HG03342 (cell line): ENCODE data around the gene LARP4.
"Not testable (repeated sequence)": the region's sequence is repeated elsewhere in the genome, so short reads cannot be mapped to it uniquely, and the experiment has no call there.

ENCODE experiments used
- ATAC-seq: cut with Tn5 transposase; IDR thresholded peaks from one replicate; pipeline ENCODE4 v1.9.1; 2021; ENCODE audit warnings: mild to moderate bottlenecking, moderate library complexity; ENCODE audit not compliant: unreplicated experiment

LARP4 gene

DNA sequence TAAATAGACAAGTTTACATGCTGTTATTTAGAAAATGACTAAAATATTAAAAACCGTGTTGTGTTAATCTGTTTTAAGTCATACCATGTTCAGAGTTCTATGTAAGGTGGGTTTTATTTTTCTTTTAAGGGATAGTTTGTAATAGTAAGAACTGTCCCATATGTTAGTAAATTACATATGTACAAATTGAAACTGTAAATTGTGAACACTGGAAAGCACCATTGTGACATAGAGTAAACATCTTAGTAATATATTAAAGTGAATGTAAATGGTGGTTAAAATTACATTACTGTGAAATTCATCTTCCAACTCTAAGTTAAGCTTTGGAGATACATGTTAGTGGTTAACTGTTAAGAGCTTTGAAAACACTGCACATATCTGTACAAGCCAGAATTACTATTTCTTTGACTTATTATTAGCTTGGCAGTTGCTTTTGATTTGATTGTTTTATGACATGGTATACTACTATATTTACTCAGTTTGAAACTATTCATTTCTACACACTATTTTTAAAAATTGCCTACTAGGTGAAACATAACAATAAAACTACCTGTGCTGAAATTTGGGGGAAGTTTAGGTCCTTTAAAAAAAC, 76.7 kb downstream of the LARP4 start:
- ATAC-seq, result no peak

GRCh38 chr12:50482571-50482970, 81.9 kb downstream of the LARP4 start:
- no peak for ATAC-seq

DNA sequence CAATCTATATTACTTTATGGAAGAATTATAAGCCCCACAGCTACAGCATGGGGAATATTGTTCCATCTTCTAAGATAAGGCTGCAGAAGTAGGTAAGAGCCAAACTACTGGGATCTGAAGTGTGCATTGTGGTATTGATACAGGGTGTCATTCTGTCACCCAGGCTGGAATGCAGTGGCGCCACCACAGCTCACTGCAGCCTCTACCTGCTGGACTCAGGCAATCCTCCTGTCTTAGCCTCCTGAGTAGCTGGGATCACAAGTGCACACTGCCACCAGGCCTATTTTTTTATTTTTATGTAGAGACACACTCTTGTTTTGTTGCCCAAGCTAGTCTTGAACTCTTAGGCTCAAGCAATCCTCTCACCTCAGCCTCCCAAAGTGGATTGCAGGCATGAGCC, 82.8 kb downstream of the LARP4 start:
- ATAC-seq, result no peak

DNA sequence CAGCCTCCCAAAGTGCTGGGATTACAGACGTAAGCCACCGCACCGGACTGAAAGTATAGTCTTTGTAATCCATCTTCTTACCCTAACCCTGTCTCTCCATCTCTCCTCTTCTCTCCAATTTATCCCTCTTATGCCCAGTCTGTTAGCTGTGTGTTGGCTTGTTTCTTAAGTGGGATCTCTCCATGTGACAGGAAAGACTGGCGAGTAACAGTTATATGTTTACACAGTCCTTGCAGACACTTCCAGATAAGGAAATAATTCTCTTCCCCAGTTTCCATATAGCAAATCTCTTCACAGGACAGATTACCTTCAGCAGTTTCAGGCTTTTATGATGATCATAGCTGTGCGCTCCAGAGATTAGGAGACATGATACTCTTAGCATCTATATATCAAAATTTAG, 88.1 kb downstream of the LARP4 start:
- ATAC-seq, result no peak

GRCh38 chr12:50498119-50498518, 97.4 kb downstream of the LARP4 start:
- ATAC-seq, result not testable (repeated sequence)

GRCh38 chr12:50504798-50505674, 104.4 kb downstream of the LARP4 start, which contains the start of gene DIP2B:
Gene DIP2B, plus strand, starts transcription at chr12:50504985. Its CDS starts 156 bp downstream, at chr12:50505141.
- peak; percentile 80 for ATAC-seq

DNA sequence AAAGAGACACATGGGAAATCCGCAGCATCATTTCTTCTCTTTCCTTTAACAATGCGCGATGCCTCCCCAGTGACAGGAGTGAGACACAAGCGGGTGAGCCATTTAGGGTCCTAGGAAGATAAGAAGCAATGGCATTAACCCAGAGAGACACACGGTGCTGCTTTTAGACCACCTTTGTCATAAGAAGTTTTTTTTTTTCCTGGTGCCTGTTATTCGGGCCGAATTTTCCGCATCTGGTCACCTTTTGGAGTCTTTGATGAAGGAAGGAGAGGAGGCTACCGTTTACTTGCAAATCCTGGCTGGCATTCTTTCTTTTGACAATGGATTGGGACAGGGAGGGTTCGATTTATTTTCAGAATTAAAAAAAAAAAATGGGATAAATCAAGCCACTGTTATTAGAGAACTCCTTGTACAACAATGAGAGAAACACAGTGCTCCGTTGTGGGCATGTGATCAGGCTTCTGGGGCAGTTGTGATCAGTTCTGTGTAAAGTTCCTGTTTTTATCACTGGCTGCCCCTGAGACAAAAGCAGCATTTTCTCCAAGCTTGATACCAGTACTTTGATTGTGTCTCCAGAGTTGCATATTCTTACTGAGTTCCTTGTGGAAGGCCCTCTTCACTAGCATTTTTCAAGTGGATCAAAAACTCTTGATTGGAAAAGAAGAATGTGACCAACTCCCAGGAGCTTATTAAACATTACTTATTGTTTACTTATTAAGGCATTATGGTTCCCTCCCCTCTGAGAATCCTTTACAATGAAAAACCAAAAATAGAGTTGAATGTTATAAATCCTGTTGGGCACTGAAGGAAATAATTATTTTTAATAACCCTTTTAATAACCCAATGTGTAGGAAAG, 105.2 kb downstream of the LARP4 start:
- ATAC-seq, result no peak

GRCh38 chr12:50506753-50507473, 106.2 kb downstream of the LARP4 start:
- no peak for ATAC-seq

GRCh38 chr12:50507474-50507838, 106.8 kb downstream of the LARP4 start:
- ATAC-seq, result no peak

DNA sequence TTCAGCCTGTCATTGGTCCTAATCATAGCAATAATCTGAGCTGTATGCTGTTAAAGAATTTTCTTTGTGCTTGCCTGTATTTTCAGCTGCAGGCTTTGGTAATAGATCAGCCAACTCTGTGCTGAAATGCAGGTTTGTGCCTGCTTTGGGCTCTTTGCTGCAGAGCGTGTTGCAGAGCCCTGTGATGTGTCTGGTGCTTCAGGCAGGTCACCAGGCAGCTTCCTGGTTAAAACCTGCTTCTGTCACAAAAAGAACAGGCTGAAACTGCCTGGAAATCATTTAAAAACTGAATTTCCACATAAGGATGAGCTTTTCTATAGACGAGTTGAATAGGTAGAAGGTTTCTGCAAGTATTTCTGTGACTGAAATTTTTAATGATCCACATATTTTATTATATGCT, 107.2 kb downstream of the LARP4 start:
- ATAC-seq, result no peak

DNA sequence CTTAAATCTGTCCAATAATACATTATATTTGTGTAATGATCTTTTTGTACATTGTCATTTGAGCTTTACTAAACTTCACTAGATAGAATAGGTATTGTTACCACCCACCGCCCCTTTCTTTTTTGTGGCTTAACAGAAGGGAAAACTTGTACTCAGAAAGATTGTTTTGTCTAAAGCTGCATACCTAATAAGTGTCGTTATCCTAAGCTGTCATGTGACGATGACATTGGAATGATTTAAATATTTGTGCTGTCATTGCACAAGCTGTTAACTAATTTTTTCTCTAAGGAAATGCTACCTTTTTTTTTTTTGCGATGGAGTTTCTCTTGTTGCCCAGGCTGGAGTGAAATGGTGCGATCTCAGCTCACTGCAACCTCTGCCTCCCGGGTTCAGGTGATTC, 107.7 kb downstream of the LARP4 start:
- ATAC-seq, result no peak

DNA sequence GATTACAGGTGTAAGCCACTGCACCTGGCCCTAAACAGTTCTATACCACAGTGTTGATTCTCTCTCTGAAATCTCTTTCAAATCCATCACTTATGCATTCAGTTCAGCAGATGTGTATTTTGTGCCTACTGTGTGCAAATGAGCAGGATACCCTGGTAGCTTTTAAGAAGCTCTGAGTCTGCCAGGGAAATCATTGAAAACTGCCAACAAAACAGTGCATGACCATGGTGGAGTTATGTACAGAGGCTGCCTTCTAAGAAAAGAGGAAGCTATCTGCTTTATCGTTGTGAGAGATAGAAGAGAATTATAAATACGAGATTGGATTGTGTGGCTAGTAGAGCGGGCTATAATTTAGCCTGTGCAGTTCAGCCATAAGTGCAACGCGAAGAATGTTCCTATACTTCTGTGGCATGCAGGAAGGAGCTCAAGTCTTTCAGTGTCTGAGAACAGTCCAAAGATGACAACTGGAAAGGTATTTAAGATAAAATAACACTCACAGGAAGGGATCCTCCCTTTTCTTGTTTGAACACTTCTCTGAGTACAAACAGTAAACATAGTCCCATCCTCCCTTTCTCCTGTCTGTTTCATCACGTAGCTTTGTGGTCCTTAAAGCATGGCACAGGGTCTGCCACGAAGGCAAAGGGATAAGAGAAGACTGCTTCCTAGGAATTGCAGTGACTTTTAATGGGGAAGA, 108.4 kb downstream of the LARP4 start:
- no peak for ATAC-seq

DNA sequence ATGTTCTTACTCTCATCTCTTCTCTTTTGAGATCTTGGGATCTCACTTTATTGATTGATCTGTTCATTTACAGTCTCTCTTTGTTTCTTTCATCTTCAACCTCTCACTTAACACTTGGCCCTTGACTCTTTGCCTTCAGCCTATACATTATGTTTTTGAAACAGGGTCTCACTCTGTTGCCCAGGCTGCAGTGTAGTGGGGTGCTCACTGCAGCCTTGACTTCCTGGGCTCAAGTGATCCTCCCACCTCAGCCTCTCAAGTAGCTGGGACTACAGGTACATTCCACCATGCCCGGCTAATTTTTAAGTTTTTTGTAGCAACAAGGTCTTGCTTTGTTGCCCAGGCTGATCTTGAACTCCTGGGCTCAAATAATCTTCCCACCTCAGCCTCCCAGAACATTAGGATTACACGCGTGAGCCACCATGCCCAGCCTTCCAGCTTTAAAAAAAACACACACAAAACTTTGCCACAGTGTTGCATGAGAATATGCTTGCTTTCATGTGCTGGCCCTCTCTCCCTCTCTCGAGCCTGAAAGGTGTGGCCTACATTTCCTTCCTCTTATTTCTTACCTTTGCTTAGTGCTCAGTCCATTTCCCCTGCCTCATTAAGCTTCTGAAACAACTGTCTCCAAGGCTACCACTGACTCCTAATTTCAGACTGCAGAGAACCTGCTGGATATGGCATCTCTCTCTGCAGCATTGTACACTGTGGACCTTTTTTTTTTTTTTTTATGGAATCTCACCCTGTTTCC, 114.0 kb downstream of the LARP4 start:
- ATAC-seq, result no peak

- no peak for ATAC-seq
Observed at GRCh38 chr12:50515587-50515986, 114.9 kb downstream of the LARP4 start.

GRCh38 chr12:50517421-50518048, 116.8 kb downstream of the LARP4 start:
- ATAC-seq, result peak; percentile 80

DNA sequence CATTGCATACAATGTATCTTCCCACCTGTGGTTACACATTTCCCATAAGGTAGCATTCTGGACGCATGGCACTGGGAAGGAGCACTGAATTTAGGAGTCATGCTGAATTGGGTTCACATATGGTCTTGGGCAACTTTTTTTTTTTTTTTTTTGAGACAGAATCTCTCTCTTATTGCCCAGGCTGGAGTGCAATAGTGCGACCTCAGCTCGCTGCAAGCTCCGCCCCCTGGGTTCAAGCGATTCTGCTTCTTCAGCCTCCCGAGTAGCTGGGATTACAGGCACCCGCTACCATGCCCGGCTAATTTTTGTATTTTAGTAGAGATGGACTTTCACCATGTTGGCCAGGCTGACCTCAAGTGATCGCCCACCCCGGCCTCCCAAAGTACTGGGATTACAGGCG, 117.4 kb downstream of the LARP4 start:
- ATAC-seq, result no peak

DNA sequence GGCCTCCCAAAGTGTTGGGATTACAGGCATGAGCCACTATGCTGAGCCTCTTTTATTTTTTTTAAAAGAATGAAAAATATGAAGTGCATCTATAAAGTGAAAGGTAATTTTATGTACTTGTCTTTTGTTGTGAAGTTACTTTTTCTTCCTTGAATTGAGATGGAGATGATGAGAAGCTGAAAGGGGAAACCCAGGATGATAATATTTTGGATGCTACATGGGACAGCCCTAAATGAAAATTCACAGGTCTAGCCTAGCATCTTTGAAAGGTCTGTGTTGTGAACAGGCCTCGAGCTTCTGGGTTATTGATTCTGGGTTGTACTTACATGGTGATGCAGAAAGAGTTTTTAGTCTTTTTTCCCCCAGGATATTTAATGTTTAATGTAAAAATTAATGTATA, 118.7 kb downstream of the LARP4 start:
- no peak for ATAC-seq

GRCh38 chr12:50520416-50521207, 119.9 kb downstream of the LARP4 start:
- ATAC-seq, result no peak
